ENCODE results near the gene TIPARP.

TIPARP gene

DNA sequence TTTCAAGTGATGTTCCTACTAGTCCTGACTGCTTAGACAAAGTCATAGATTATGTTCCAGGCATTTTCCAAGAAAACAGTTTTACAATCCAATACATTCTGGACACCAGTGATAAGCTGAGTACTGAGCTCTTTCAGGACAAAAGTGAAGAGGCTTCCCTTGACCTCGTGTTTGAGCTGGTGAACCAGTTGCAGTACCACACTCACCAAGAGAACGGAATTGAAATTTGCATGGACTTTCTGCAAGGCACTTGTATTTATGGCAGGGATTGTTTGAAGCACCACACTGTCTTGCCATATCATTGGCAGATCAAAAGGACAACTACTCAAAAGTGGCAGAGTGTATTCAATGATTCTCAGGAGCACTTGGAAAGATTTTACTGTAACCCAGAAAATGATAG is 3.8 kb downstream of the TIPARP start:
- no peak for DNase-seq

GRCh38 chr3:156680243-156680914 is 6.0 kb downstream of the TIPARP start:
- DNase-seq: no peak

GRCh38 chr3:156681002-156681401 is 6.6 kb downstream of the TIPARP start:
- peak; percentile 82 for DNase-seq

- DNase-seq: no peak
These were observed 8.1 kb downstream of the TIPARP start for GRCh38 chr3:156682501-156682900.

GRCh38 chr3:156682963-156683362 is 8.6 kb downstream of the TIPARP start:
- no peak for DNase-seq

DNA sequence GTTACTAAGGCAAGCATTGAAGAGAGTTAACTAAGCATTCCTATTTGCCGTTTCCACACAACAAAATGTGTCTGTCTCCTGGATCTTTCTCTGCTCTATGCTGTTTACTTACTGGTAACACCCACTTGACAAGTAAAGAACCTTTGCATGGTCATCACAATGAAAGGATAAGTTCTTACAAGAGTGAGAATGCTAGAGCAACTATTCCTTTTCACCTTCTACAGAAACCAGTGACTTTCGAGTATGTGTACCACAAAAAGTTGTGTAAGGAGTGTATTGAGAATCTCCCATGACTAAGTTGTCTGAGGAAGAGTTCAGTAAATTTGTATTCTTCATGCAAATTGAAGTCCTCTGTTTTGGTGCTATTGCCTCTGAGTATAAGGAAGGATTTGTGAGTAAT is 10.8 kb downstream of the TIPARP start:
- peak; percentile 39 for DNase-seq

- DNase-seq: no peak
These were observed 11.4 kb downstream of the TIPARP start for GRCh38 chr3:156685752-156686151.

DNA sequence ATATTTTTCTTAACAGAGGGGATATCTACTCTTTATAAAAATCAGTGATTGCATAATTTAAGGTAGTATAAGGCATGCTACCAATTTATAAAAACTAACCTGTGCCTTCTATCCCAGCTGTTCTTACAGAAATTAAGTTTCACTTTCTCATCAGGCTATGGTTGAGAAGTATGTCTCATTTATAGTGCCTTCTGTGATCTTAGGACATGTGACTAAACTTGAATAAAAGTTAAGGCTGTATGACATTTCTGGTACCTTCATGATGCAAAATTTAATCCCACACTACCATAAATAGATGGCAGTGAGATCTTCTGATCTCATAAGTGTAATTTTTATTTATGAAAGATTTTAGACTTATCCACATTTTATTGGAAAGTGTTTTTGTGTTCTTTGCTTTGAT is 12.6 kb downstream of the TIPARP start:
- DNase-seq: no peak

GRCh38 chr3:156688632-156689452 is 14.5 kb downstream of the TIPARP start:
- DNase-seq: no peak

GRCh38 chr3:156689608-156690007 is 15.2 kb downstream of the TIPARP start:
- DNase-seq: no peak

DNA sequence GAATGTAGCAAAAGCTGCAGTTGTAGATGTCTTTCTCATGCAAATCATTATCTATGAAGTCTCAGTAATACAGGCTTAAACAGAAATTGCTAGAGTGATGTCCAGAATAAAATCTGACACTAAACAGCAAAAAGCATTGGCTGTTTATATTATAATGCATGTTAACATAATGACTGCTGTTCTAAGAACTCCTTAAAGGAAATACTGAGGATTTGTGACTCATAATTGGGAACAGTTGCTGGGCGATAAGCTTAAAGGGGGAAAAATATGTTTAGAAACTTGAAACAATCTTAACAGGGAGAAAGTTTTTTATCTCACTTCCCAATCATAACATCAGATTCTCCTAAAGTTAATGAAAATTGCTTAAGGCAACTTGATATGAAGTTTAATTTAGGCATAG is 17.5 kb downstream of the TIPARP start:
- peak; percentile 83 for DNase-seq

DNA sequence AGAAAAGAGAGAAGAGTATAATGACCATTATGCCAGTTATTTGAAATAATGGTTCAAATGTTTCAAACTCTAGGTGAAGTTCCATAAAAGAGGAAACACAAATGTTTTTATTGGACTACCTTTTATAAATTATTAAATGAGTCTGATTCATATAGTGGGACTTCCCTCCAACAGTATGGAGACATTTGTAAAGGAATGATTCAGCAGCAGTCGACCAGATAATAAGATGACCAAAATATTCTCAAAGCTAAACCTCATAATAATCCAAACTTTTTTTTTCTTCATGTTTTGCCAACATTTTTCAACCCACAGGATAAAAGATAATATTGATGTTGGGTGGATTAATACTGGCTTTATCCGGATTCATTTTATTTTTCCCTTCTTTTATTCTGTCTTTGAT is 18.8 kb downstream of the TIPARP start:
- peak; percentile 80 for DNase-seq

- DNase-seq: peak; percentile 68
These were observed 20.1 kb downstream of the TIPARP start for GRCh38 chr3:156694536-156694935.

- DNase-seq: no peak
These were observed 28.0 kb downstream of the TIPARP start for GRCh38 chr3:156702367-156702766.

GRCh38 chr3:156704370-156705036 is 30.1 kb downstream of the TIPARP start:
- no peak for DNase-seq

- DNase-seq: no peak
These were observed 31.6 kb downstream of the TIPARP start for GRCh38 chr3:156705761-156706616.

DNA sequence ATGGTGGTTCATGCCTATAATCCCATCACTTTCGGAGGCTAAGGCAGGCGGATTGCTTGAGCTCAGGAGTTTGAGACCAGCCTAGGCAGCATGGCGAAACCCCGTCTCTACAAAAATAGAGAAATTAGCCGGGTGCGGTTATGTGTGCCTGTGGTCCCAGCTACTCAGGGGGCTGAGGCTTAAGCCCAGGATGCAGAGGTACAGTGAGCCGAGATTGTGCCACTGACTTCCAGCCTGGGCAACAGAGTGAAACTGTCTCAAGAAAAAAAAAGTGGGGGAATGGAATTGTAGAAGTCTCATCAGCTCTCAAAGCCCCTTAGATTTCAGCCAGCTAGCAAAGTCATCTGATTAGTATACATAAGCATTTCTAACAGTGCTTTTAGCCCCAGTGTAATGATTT is 33.2 kb downstream of the TIPARP start:
- DNase-seq: no peak

GRCh38 chr3:156710429-156710828 is 36.0 kb downstream of the TIPARP start:
- DNase-seq: no peak

GRCh38 chr3:156711113-156711512 is 36.7 kb downstream of the TIPARP start:
- DNase-seq: no peak

- peak; percentile 40 for DNase-seq
These were observed 37.6 kb downstream of the TIPARP start for GRCh38 chr3:156711944-156712343.

GRCh38 chr3:156716105-156716862 is 41.9 kb downstream of the TIPARP start:
- DNase-seq: no peak
